GOT3 (cell line): ENCODE measurements around the gene ANTXRL.
"Not testable (repeated sequence)": the region's sequence is repeated elsewhere in the genome, so short reads cannot be mapped to it uniquely, and the experiment has no call there.

Experiments used
- DNase-seq: peaks from one replicate; lab custom pipeline; 2025; ENCODE audit warnings: mixed read lengths; lab: John Stamatoyannopoulos, UW

Gene ANTXRL

GRCh38 chr10:46330894-46331293 is 44.1 kb downstream of the ANTXRL start:
- DNase-seq, result no peak

DNA sequence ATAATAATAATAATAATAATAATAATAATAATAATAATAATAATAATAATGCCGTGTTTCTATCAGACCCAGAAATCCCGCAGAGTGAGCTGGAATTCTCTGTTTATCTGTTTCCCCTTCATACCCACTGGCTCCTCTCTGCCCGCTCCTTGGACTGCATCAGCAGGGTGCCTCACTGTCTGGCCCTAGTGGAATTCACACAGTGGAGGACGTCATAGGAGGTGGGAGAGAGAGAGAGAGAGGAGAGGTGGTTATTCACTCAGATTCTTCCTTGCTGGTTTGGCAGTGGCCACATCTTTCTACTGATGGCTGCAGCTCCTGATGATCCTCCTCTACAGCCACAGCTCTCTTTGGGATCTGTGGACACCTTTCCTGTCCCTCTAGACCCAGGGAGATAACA is 78.7 kb downstream of the ANTXRL start:
- not testable (repeated sequence) for DNase-seq

GRCh38 chr10:46367209-46367608 is 80.4 kb downstream of the ANTXRL start:
- not testable (repeated sequence) for DNase-seq

DNA sequence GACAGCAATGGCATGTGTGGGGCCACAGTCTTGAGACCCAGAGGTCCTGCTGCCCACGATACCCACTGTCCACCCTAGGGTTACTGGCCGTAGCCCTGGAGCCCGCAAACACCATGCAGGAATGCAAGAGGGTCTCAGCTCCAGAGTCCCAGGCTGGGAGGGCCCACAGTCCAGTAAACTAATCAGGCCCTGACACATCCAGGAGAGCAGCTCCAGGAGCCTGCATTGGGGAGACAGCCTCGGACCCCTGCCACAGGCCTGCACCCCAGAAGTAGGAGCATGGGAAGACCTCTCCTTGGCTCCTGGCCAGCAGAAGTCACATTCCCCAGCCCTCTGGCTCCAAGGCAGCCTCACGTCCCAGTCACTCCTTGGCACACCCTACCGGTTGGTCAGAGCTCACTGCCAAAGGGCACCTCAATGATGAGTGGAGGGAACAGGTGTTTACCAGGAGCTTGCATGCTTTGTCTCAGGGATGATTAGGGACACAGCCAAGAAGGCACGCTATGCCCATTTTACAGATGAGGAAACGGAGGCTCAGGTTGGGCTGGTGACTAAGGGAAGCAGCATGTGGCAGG is 81.0 kb downstream of the ANTXRL start:
- DNase-seq, result not testable (repeated sequence)

DNA sequence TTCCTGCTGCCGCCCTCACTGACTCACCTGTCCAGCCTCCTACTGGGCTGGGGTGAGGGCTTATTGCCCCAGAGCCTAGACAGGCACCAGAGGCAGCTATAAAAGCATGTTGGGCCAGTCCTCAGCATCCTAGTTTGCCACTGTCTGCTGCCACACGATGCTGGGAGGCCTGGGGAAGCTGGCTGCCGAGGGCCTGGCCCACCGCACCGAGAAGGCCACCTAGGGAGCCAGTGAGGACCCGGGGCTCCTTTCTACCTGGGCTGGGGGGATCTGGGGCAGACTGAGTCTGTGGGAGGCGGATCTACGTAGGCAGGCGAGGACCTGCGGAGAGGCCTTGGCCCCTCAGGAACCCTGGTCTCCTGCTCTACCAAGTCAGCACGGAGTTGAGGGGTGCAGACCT is 82.2 kb downstream of the ANTXRL start:
- not testable (repeated sequence) for DNase-seq

- not testable (repeated sequence) for DNase-seq
Observed at GRCh38 chr10:46374410-46374809, 87.6 kb downstream of the ANTXRL start.

DNA sequence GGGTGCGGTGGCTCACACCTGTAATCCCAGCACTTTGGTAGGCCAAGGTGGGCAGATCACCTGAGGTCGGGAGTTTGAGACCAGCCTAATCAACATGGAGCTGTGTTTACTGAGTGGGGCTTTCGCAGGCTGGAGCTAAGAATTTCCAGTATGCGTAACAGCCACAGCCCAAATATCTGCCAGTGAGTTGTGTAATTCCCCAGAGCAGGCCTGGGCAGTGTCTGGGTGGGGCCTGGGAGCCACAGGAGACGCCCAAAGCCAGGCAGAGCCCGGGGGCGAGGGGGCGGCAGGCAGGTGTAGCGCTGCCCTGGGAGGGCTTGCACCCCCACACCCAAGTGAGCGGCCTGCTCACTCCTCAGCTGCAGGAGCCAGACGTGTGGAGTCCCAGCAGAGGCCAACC is 88.6 kb downstream of the ANTXRL start, which contains the start of gene ANXA8L1:
ANXA8L1 (plus strand) TSS at position 371 of the 400 bp plus-strand sequence. CDS start 76 bp downstream, outside the sequence.
- not testable (repeated sequence) for DNase-seq

DNA sequence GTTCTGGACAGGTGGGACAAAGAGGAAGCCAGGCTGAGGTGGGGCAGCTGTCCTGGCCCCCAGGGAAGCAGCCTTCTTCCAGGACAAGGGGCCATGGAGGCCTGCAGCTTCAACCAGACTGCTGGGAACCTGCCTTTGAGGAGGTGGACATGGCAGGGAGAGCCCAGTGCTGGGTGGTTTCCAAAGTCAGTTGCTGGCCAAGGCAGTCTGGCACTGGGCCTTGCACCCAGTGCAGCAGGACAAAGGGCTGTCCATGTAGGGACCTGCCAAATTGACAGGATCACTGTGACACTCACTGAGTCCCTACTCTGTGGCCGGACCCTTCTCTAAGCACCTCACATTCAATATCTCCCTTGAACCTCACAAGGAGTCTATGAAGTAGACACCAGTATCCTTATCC is 90.2 kb downstream of the ANTXRL start:
- DNase-seq, result not testable (repeated sequence)

GRCh38 chr10:46377651-46378050 is 90.9 kb downstream of the ANTXRL start:
- not testable (repeated sequence) for DNase-seq

DNA sequence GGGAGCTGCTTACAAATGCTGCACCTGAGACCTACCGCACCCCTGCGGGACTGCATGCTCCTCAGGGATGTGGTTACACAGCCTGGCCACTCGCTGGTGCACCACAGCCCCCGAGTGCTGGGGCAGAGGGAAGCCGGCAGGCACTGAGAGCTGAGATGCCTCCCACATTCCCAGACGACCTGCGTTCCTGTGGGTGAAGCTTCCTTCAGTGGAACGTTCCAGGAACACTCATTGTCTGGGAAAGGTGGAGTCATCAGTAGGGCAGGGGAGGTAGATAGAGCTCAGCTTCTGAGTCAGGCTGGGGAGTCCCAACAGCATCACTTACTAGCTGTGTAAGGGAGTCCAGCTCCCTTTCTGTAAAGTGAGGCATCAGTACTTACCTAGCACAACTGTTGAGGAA is 91.3 kb downstream of the ANTXRL start:
- not testable (repeated sequence) for DNase-seq

DNA sequence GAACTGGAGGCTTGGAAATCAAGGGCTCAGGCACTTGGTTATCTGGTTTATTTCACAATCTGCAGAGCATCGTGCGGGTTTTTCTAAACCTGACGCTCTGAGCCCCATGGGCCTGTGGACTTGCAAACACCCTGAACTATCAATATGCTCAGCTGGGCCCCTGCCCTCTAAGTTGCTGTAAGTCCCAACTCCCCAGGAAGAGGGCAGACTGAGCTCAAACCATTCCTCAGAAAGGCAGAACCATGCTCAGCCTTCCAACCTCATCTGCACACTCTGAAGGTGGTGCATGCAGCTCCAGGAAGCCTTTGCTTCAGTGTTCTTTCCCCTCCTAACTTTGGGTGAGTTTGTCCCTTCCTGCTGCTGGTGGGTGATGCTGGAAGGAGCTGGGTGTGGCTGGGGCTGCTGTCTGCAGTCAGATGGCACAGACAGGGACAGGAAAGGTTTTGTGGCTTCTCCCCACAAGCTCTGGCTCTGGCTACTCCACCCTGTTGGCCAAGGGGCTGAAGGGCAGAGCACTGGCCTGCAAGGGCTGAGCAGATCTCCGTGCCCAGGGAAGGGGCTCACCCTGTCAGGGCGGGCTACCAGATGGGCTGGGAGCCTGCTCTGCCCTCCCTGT is 92.5 kb downstream of the ANTXRL start:
- not testable (repeated sequence) for DNase-seq
